ENCODE results near the gene ELFN2. TPM values are rescaled to one million over a fixed set of nuclear protein-coding genes. Genes with fewer than 3 reads are reported as not detected.

Gene ELFN2
- total and polyA plus RNA-seq, 2 of the 13 experiments (the other 11 are each of a cell fraction or from before 2014, with no cell fraction given) = 0.01 TPM; not detected in 1

DNA sequence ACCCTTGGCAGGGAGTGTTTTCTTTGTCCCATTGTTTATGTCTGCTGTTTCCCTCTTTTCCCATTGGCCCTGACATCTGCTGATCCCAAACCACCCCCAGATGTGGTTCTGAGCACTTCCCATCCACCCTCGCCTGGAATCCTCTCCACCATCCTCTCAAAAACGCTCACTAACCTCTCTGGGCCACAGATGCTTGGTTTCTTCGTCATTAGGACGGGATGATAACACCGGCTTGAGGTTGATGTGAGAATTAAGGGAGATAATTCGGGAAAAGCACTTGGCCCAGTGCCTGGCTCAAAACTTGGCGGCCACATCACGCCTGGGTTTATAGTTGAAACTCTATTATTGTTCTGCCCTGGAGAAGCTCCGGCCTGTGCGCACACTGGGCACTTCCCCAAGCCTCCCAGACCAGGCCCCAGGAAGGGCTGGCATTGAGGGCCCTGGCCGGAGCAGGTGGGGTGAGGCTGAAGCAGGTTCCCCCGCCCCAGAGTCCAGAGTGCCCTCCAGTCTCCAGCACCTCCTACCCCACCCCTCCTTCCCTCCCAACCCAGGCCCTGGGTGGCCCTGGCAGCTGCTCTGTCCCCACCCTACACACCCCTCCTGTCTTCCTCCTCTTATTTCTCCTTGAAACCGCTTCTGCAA, 81.3 kb downstream of the ELFN2 start:
- no peak overlapping the region for H3K4me3 ChIP-seq (replicated peaks in 1 of 3; ENCODE audit: insufficient read depth in 1 of 3, low read depth in 2 of 3, low read length in 3 of 3)
- TF ChIP-seq, protein P1, sequence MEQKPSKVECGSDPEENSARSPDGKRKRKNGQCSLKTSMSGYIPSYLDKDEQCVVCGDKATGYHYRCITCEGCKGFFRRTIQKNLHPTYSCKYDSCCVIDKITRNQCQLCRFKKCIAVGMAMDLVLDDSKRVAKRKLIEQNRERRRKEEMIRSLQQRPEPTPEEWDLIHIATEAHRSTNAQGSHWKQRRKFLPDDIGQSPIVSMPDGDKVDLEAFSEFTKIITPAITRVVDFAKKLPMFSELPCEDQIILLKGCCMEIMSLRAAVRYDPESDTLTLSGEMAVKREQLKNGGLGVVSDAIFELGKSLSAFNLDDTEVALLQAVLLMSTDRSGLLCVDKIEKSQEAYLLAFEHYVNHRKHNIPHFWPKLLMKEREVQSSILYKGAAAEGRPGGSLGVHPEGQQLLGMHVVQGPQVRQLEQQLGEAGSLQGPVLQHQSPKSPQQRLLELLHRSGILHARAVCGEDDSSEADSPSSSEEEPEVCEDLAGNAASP (CRISPR knock-in tag; IDR thresholded peaks at IDR 0.05; ENCODE audit: borderline replicate concordance) = no peak
- TF ChIP-seq, protein P2, sequence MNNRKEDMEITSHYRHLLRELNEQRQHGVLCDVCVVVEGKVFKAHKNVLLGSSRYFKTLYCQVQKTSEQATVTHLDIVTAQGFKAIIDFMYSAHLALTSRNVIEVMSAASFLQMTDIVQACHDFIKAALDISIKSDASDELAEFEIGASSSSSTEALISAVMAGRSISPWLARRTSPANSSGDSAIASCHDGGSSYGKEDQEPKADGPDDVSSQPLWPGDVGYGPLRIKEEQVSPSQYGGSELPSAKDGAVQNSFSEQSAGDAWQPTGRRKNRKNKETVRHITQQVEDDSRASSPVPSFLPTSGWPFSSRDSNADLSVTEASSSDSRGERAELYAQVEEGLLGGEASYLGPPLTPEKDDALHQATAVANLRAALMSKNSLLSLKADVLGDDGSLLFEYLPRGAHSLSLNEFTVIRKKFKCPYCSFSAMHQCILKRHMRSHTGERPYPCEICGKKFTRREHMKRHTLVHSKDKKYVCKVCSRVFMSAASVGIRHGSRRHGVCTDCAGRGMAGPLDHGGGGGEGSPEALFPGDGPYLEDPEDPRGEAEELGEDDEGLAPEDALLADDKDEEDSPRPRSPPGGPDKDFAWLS (CRISPR knock-in tag; IDR thresholded peaks at IDR 0.05; ENCODE audit: borderline replicate concordance) = no peak
- no peak for TF ChIP-seq MAFG (CRISPR knock-in tag; IDR thresholded peaks at IDR 0.05)
- TF ChIP-seq ZNF124 (CRISPR knock-in tag; IDR thresholded peaks at IDR 0.05) = no peak
- no peak for TF ChIP-seq BORCS8-MEF2B (CRISPR knock-in tag; IDR thresholded peaks at IDR 0.05)
- no peak for TF ChIP-seq NONO (IDR thresholded peaks at IDR 0.05)
- TF ChIP-seq NONO (CRISPR knock-in tag; conservative IDR thresholded peaks at IDR 0.05) = no peak
- TF ChIP-seq KDM6A (CRISPR knock-in tag; IDR thresholded peaks at IDR 0.05; ENCODE audit: low read depth) = no peak
- no peak for TF ChIP-seq ZNF713 (CRISPR knock-in tag; IDR thresholded peaks at IDR 0.05)
- TF ChIP-seq SRSF9 (IDR thresholded peaks at IDR 0.05; ENCODE audit: borderline replicate concordance, insufficient read depth, low read depth, low read length, poor library complexity, severe bottlenecking) = no peak
- TF ChIP-seq FOXA1 (IDR thresholded peaks at IDR 0.05) = no peak
- no peak for TF ChIP-seq FOXA1 (CRISPR knock-in tag; IDR thresholded peaks at IDR 0.05)
- ATAC-seq = no peak
- H3K4me1 ChIP-seq (ENCODE audit: insufficient read depth, low read length) = no peaks in the 10 kb centered on the region
- ChIA-PET CTCF (ENCODE audit: low intra/inter-chr PET ratio, low total read pairs) (no interaction called here), POLR2A (no interaction called here)
- H4K20me1 ChIP-seq (ENCODE audit: insufficient read depth, low read length) = no peaks in the 10 kb centered on the region
- no peaks in the 10 kb centered on the region for H3K9me3 ChIP-seq (ENCODE audit: low read length)
- no TSS peak for BruUV-seq (replicated peaks)
- in situ Hi-C loops (cut with HindIII; ENCODE audit: extremely low pct_ligation_motif_present, low pct_unique_long_range_greater_than_20kb) (no loop called here), intact Hi-C loops (cut with micrococcal nuclease; ENCODE audit: unreplicated experiment) (no loop called here)
- FAIRE-seq = no peak
- H3K4me2 ChIP-seq (ENCODE audit: low read depth, low read length) = no peak overlapping the region
- no peak overlapping the region for H3K9ac ChIP-seq (ENCODE audit: insufficient read depth, low read depth, low read length)
- H3K79me2 ChIP-seq (ENCODE audit: insufficient read depth, low read length) = no peaks in the 10 kb centered on the region
- DNase-seq (ENCODE audit: low spot score) = no peak
- H3K27ac ChIP-seq (ENCODE audit: extremely low read length, insufficient read depth, low read length) = no peak overlapping the region
- no peak overlapping the region for H2AFZ ChIP-seq (ENCODE audit: low read length)
- 2% methylated on average over 8 of the region's 13 CpGs for WGBS (ENCODE audit: low lambda C conversion rate)
- no peaks in the 10 kb centered on the region for H3K36me3 ChIP-seq (replicated peaks in 1 of 2; ENCODE audit: control insufficient read depth in 1 of 2, insufficient read depth in 2 of 2, low read length in 2 of 2)
- H3K27me3 ChIP-seq (ENCODE audit: control insufficient read depth in 1 of 2, insufficient read depth in 2 of 2, low read length in 2 of 2) = peaks cover 3 to 19% of the 10 kb centered on the region in 2 experiments; a peak in 4 of 5 replicates

Data from HepG2 (cell line).